ENCODE measurements around the gene ATF7IP.
A peak's percentile ranks its signal among the peaks of the same experiment; 100 is the strongest.

Gene ATF7IP

GRCh38 chr12:14410177-14410576 is 44.7 kb downstream of the ATF7IP start:
- DNase-seq, result no peak

- no peak for DNase-seq
Observed at GRCh38 chr12:14410841-14411569, 45.5 kb downstream of the ATF7IP start.

GRCh38 chr12:14416658-14417057 is 51.2 kb downstream of the ATF7IP start:
- DNase-seq, result peak in 4 of 56 donors; percentile 3 to 13 (median 6)

GRCh38 chr12:14417715-14418114 is 52.2 kb downstream of the ATF7IP start:
- peak in 48 of 56 donors; percentile 0 to 85 (median 36) for DNase-seq

- no peak for DNase-seq
Observed at GRCh38 chr12:14418451-14418890, 53.0 kb downstream of the ATF7IP start.

GRCh38 chr12:14422516-14423230 is 57.2 kb downstream of the ATF7IP start:
- no peak for DNase-seq

GRCh38 chr12:14424545-14424944 is 59.1 kb downstream of the ATF7IP start:
- no peak for DNase-seq

- no peak for DNase-seq
Observed at GRCh38 chr12:14426792-14427191, 61.3 kb downstream of the ATF7IP start.

- DNase-seq, result no peak
Observed at GRCh38 chr12:14427929-14428328, 62.4 kb downstream of the ATF7IP start.

GRCh38 chr12:14430394-14430986 is 65.0 kb downstream of the ATF7IP start:
- no peak for DNase-seq

- DNase-seq, result no peak
Observed at GRCh38 chr12:14431975-14432374, 66.5 kb downstream of the ATF7IP start.

GRCh38 chr12:14435627-14436026 is 70.1 kb downstream of the ATF7IP start:
- no peak for DNase-seq

- no peak for DNase-seq
Observed at GRCh38 chr12:14442221-14442881, 76.9 kb downstream of the ATF7IP start.

GRCh38 chr12:14443531-14443930 is 78.0 kb downstream of the ATF7IP start:
- no peak for DNase-seq

GRCh38 chr12:14450479-14450878 is 85.0 kb downstream of the ATF7IP start:
- no peak for DNase-seq

- no peak for DNase-seq
Observed at GRCh38 chr12:14452336-14452735, 86.9 kb downstream of the ATF7IP start.

- DNase-seq, result no peak
Observed at GRCh38 chr12:14452865-14453264, 87.4 kb downstream of the ATF7IP start.

- no peak for DNase-seq
Observed at GRCh38 chr12:14454098-14454907, 88.8 kb downstream of the ATF7IP start.

- DNase-seq, result no peak
Observed at GRCh38 chr12:14460212-14460841, 94.8 kb downstream of the ATF7IP start.

GRCh38 chr12:14471497-14471896 is 106.0 kb downstream of the ATF7IP start:
- DNase-seq, result no peak
